HK-2 (cell line): Measurements from ENCODE around the gene GIMAP2.
"Not testable (repeated sequence)": the region's sequence is repeated elsewhere in the genome, so short reads cannot be mapped to it uniquely, and the experiment has no call there.

Experiments used
- DNase-seq: peaks from one replicate; pipeline ENCODE4 v3.0.0-alpha.2; 2018; ENCODE audit not compliant: unreplicated experiment

Gene GIMAP2

DNA sequence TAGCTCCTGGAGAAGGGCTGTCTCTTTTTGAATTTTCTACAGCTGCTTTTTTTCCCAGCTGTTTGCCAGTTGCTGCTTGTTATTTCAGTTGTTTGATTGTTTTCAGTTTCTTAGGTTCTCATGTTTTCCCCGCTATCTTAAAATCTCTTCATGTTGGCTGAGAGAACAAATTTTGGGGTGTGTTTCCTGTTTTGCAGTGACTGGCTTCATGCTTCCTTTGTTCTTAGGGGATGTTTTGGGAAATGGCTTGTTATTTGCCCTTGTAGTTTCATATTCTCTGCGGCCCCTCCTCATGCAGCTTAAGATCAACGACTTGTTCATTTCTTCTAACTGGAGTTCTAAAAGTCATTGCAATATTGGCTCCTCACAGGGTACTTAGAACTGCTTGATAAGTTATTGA lies 8.7 kb upstream of the GIMAP2 start:
- DNase-seq = not testable (repeated sequence)

DNA sequence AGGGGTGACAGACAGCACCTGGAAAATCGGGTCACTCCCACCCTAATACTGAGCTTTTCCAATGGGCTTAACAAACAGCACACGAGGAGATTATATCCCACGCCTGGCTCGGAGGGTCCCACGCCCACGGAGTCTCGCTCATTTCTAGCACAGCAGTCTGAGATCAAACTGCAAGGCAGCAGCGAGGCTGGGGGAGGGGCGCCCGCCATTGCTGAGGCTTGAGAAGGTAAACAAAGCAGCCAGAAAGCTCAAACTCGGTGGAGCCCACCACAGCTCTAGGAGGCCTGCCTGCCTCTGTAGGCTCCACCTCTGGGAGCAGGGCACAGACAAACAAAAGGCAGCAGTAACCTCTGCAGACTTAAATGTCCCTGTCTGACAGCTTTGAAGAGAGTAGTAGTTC lies 6.9 kb upstream of the GIMAP2 start:
- DNase-seq = not testable (repeated sequence)

DNA sequence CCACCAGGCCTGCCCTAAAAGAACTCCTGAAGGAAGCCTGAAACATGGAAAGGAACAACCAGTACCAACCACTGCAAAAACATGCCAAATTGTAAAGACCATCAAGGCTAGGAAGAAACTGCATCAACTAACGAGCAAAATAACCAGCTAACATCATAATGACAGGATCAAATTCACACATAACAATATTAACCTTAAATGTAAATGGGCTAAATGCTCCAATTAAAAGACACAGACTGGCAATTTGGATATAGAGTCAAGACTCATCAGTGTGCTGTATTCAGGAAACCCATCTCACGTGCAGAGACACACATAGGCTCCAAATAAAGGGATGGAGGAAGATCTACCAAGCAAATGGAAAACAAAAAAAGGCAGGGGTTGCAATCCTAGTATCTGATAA lies 5.1 kb upstream of the GIMAP2 start:
- not testable (repeated sequence) for DNase-seq

DNA sequence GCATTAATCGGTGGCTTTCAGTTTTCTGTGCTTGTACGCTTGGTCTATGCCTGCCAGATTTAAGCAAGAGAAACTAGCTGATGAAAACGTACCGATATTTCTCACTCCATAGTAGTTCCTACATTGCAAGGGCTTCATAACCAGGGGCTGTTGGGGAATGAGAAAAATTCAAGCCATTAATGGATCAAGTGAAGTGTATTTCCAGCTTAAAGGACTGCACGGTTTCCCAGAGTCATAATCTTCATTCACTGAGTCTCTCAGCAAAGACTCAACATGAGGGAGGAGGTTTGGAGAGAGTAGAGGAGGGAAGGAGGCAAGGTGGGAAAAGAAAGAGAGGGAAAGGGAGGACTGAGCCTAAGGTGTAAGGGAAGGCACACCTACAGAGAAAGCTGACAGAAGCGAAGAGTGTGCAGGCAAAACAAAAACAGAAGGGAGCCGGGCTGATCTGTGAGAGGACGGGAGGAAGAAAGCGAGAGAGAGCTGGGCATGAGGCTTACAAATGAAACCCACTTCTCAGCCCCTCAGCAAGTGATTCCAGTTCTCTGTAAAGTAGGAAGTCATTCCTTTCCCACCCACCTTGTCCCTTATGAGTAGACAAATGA lies 625 bp downstream of the GIMAP2 start:
- DNase-seq = no peak

DNA sequence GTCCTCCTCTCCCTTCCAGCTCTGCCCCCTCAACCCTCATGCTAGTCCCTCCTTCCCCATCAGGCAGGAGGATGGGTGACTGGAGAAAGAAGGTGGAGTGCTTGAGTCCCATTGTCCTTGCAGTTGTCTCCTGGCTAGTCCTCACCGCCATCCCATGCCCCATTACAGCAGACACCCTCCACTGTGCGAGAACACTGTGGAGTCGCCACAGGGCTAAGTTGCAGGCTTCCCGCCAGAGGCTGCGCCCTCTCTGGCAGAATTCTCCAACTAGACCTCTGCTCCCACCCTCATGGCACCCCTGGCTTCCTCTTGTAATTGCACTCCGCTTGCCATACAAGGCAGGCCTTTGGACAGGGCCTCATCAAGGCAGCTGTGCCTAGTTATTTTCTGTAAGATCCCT lies 3.1 kb downstream of the GIMAP2 start:
- DNase-seq = no peak

DNA sequence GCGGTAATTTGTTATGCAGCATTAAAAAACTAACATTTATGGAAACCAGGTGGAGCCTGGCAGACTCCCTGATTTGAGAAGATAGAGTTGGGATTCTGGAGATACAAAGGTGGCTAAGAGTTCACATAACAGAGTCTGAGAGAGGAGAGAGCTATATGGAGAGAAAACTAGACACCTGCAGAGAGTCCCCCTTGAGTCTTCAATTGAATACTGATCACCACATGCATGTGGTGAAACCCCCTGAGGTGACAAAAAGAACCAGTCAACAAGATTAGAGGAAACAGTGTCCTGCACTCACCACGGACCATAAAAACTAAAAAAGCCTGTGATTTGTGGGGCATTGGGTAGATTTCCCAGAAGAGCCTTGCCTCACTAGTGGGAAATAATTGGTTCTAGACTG lies 10.1 kb downstream of the GIMAP2 start:
- DNase-seq = no peak

DNA sequence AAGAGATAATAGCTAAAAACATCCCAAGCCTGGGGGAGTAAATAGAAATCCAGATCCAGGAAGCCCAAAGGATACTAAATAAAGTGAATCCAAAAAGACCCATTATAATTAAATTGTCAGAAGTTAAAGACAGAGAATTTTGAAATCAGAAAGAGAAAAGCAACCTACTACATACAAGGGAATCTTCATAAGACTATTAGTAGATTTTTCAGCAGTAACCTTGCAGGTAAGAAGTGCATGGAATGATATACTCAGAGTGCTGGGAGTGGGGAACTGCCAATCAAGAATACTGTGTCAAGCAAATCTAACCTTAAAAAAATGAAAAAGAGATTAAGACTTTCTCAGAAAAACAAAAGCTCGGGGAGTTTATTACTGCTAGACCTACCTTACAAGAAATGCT lies 17.7 kb downstream of the GIMAP2 start:
- DNase-seq = no peak

DNA sequence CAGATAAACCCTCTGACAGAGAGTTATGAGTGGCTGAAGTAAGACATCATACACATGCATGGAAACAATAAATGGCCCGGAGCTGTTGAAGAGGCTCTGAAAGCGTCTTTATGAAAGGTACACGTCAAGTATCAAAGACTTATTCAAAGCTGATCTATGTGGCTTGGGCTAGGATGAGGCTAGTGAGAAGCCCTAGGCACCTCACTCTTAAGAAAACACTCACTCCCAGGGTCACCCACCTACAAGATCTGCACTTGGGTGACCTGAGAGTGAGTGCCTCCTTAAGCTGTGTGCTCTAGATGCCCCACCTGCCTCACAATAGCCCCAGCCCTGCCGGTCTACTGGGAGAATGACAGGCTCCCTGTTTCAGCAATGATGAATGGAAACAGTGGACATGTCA lies 29.8 kb downstream of the GIMAP2 start:
- DNase-seq = no peak

DNA sequence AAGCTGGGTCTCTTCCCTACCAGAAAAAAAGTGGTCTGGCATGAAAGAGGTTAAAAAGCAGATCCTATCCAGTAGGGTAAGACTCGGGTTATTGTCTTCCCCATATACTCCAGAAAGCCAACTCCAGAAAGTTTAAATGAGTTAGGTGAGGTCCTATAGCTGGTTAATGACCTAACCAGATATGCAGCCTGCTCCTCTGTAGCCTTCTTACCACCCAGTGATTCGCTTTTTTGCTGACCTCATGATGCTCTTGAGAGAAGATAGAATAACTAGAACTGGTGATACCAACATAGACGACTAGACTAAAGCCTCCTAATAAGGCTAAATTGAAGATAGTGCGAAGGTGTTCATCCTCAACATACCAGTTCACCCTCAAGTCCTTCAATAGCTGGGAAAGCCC lies 30.2 kb downstream of the GIMAP2 start:
- DNase-seq = no peak

DNA sequence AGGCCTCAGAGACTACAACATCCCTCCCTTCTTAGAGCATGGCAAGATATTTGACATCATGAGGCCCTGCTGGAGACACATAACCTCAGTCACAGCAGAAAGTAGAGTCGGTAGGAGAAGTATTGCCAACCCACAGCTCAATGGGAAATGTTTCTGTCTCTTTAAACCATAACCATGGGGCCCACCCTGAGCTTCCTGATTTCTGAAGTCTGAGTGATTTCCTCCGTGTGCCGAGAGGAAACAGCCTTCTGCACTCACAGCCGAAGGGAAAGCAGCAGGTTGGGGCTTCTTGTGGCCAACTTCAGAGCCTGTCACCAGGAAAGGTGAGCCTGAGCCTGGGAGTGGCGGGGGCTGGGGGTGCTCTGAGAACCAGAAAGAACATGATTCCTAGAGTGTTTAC lies 30.9 kb downstream of the GIMAP2 start, which contains the start of gene GIMAP1:
GIMAP1 (plus strand) TSS at position 246 of the 400 bp plus-strand sequence. CDS start 2,435 bp downstream, outside the sequence.
- DNase-seq = no peak

DNA sequence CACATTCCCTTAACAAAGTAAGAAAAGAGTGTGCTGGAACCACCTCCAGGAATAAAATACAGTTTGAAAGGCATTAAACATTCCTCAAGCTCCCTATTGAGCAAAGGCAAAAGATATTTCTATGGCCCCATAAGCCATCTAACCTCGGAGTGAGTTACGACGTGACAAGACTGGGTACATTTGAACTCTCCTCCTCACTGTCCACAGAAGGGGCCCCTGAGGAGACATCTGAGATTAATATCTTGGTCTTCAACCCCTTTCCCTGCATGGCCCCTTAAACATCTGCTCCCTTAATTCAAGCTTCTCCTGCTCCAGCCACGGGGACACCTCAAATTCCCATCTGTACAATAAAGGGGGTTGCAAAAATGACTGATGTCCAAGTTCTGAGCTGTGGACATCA lies 31.4 kb downstream of the GIMAP2 start:
- no peak for DNase-seq

DNA sequence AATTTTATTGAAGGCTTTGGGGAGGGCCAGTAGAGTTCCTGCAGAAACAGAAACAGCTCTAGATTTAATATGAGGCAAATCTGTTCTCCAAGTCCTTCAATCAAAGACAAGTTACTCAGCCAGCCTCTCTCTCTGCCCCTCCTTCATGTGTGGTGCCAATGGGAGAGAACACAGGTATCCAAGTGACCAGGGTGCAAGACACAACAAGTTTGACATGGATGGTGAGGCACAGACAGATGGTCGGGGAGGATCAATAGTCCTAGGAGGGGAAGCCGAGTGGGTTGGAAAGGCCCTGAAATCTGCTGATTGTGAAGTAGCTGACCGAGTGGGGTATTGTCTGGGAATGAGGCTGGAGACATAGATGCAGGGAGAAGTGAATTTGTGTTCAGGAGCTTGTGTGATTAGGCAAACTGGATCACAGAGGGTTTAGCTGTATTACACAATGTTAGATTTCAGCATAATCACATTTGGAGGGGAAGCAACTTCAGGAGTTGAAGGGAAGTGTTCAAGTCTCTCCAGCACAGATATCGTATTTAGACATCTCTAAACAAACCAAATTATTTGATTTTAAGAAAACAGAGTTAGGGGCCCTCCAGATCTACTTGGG lies 32.4 kb downstream of the GIMAP2 start:
- DNase-seq = no peak

DNA sequence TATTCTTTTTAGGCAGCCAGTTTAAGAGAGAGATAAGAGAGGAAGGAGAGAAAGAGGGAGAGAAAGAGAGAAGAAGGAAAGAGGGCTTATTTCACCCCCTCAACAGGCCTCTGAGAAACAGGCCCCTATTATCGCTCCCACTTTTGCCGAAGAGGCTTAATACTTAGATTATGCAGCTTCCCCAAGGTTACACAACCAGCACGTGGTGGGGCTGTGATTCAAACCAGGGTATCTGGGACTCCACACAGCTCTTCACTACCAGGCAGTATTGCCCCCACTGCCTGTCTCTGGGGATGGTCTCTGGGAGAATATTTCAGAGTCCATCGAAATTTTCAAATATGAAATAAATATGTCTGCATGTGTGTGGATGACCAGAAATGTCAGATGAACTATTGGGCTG lies 33.9 kb downstream of the GIMAP2 start:
- no peak for DNase-seq

DNA sequence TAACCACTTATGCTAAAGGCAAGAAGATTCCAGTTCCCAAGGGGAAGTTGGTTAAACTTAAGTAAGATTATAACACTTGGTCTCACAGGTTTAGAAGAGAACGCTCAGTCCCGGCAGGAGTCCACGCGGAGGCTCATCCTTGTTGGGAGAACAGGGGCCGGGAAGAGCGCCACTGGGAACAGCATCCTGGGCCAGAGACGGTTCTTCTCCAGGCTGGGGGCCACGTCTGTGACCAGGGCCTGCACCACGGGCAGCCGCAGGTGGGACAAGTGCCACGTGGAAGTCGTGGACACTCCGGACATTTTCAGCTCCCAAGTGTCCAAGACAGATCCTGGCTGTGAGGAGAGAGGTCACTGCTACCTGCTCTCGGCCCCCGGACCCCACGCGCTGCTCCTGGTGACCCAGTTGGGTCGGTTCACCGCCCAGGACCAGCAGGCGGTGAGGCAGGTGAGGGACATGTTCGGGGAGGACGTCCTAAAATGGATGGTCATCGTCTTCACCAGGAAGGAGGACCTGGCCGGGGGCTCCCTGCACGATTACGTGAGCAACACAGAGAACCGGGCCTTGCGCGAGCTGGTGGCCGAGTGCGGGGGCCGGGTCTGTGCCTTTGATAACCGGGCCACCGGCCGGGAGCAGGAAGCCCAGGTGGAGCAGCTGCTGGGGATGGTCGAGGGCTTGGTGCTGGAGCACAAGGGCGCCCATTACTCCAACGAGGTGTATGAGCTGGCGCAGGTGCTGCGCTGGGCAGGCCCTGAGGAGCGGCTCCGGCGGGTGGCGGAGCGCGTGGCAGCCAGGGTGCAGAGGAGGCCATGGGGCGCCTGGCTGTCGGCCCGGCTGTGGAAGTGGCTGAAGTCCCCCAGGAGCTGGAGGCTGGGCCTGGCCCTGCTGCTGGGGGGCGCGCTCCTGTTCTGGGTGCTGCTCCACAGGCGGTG lies 34.7 kb downstream of the GIMAP2 start:
- no peak for DNase-seq

DNA sequence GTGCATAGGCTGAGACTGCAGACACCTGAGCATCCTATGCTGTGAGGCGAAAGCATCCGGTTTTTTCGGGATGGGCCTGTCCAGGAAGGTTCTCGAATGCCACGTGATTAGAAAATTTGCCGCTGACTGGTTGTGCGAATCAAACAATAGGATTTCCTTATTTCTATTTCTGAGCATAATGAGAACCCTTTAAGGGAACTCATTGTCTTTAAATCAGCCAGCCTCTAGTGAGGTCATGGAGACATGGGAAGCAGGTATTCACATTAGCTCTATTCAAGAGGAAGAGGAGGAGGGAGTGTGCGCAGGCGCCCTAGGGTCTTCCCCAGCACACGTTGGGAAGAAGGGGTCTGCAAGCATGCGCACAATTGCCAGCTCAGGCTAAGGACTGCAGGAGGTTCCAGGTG lies 36.5 kb downstream of the GIMAP2 start:
- no peak for DNase-seq

DNA sequence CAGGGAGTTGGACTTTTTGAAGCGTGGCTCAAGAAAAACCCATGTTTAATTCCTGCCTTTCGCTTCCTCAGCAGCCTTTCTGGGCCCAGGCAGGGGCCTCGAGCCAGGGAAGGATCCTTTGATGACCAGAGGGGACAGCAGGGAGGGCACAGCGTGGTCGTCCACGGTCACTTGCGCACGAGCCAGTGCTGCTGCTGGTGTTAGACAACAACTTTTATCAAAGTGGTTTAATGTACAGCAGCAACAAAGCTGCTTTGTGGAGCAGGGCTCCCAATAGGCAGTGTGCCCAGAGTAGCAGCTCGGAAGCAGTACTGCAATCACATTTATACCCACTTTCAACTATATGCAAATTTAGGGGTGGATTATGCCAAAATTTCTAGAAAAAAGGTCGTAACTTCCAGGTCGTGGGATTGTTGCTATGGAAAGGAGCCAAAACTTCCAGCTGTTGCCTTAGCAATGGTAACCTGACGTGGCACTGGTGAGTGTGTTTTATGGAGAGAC lies 37.0 kb downstream of the GIMAP2 start:
- no peak for DNase-seq

DNA sequence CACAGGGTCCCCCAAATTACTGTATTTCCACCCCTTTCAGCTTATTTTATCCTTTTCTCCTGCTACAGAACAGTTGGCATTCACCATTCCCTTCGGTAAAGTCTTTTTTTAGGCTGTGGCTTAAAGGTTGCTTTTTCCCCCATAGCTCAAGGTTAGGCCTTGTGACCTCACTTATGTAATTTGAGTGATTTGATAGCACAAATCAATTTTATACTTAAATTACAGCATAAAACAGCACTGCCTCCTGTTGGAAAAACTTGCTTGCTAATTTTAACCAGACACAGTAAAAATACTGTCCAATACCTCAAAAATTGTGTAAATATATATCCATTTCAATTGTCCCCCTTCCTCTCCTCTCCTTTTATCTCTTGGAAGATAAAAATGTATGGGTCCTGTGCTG lies 38.0 kb downstream of the GIMAP2 start:
- DNase-seq = no peak

DNA sequence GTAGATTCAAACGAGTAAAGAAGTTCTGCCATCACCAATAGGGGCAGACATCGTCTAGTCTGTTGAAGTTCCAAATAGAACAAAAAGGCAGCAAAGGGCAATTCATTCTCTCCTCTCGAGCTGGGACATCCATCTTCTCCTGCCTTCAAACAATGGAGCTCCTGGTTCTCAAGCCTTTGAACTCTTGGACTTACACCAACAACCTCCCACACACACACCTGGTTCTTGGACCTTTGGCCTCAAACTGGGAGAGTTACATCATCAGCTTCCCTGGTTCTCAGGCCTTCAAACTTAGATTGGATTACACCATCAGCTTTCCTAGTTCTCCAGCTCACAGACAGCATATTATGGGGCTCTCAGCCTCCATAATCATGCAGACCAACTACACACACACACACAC lies 41.9 kb downstream of the GIMAP2 start:
- DNase-seq = no peak

DNA sequence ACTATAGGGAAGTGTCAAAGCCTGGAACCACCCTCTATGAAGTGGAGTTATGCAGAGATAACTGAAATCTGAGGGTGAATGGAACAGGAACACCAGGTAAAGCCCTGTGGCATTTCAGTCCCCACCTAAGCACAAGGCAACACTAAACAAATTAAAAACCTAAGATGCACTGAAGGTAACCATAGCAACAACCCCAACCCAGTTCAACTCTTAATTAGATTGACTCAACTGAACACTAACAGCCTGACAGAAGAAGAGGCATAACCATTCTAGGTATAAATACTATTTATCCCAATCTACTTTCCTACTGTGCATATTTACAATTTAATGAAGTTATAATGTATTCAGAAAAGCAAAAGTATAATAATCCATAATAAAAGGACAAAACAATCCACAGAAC lies 42.5 kb downstream of the GIMAP2 start:
- no peak for DNase-seq

DNA sequence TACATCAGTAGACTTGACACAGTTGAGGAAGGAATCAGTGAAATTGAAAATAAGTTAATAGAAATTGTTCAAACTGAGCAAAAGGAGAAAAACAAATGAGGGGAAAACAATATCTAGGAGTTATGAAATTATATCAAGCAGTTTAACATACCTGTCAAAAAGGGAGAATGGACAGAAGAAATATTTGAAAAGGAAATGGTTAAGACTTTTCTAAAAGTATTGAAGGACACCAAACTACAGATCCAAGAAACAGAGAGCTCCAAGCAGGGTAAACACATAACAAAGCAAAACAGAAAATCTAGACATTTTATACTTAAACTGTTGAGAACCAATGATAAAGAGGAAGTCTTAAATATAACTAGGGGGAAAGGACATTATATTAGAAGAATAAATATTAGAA lies 43.1 kb downstream of the GIMAP2 start:
- no peak for DNase-seq

DNA sequence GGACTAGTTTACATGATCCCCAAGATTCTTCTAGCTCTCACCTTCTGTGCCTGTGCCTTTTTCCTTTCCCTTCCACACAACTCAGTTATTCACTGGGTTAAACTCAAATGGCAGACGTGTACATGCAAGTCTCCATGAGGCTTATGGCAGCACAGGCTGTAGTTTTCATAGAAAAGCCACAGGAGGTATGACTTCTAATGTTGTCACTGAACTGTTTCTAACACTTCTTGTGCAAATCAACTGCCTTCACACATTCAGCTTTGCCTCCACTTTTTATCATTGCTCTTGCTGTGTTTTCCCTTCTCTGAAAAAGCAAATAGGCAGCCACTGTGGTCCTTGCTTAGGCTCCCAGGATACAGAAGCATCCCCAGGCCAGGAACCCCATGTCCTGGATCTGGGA lies 46.4 kb downstream of the GIMAP2 start:
- no peak for DNase-seq

DNA sequence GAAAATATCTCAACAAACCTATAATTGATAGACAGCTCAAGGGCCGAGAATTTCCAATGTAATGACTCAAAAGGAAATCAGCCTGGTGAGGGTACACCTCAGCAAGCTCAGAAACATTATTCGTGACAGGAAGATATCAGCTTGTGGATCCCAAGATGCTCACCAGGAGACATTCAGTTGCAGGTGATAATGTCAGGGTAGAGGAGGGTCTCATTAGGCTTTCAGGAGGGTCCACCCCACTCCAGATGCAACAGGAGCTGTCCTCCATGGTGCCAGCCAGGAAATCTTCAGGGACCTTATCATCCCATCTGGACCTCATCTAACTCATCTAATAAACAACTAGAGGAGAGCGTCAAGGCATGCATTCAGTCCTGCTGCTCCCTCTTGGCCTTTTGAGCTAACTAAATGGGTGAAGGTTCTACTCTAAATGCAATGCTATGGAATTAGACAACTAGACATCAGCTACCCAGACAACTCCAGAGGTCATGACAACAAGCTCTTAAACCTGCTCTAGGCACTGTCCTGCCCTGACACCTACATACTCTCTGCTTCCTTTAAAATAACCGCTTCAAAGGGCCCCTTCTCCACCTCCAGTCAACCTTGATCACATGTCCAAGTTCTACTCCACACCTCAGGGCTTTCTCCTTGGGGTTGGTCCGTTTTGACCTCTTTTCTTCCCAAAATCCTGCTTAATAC lies 47.4 kb downstream of the GIMAP2 start:
- no peak for DNase-seq
